Vagina (tissue), 2 donors: ENCODE measurements around the gene FOXI2.

Source experiments
- CTCF ChIP-seq, 3 experiments: fragments of 450-650 bp in 2 of 3; fragments of 200-600 bp in 1 of 3; sonication (generic) in 1 of 3; IDR thresholded peaks; one replicate each; pipeline ENCODE4 v1.5.1; 2017 to 2019; ENCODE audit warnings: antibody characterized with exemption in 3 of 3, mild to moderate bottlenecking in 2 of 3, moderate library complexity in 2 of 3
- POLR2A ChIP-seq, 2 donors: fragments of 450-650 bp; IDR thresholded peaks; one replicate each; pipeline ENCODE4 v1.6.1; 2017; ENCODE audit warnings: antibody characterized with exemption in 2 of 2, mild to moderate bottlenecking in 2 of 2, moderate library complexity in 2 of 2
- POLR2AphosphoS5 ChIP-seq, 2 donors: sonication (generic); formaldehyde crosslinking; IDR thresholded peaks; one replicate each; pipeline ENCODE4 v1.9.0; 2017; ENCODE audit warnings: antibody characterized with exemption in 2 of 2, mild to moderate bottlenecking in 2 of 2, low read depth in 1 of 2; ENCODE audit not compliant: insufficient read depth in 1 of 2

GRCh38 chr10:127774766-127775559, 38.0 kb downstream of the FOXI2 start:
- TF ChIP-seq CTCF (IDR thresholded peaks at IDR 0.05), result no peak
- no peak for TF ChIP-seq POLR2A (IDR thresholded peaks at IDR 0.05)
- no peak for TF ChIP-seq POLR2AphosphoS5 (IDR thresholded peaks at IDR 0.05; ENCODE audit: insufficient read depth in 1 of 2, low read depth in 1 of 2)
